GM12891 (cell line): ENCODE results near the gene BACH1.
"Not testable (repeated sequence)": the region's sequence is repeated elsewhere in the genome, so short reads cannot be mapped to it uniquely, and the experiment has no call there.

ENCODE experiments used
- POLR2A ChIP-seq: IDR thresholded peaks from 2 replicates; pipeline ENCODE4 v1.6.1; 2011; ENCODE audit warnings: low read depth, low read length, control low read depth
- POLR2AphosphoS5 ChIP-seq: IDR thresholded peaks from 2 replicates; pipeline ENCODE4 v1.6.1; 2011; ENCODE audit warnings: low read depth, low read length, control low read depth
- SPI1 ChIP-seq: IDR thresholded peaks from 2 replicates; pipeline ENCODE4 v1.6.1; 2011; ENCODE audit warnings: low read depth, low read length, control low read depth
- TAF1 ChIP-seq: IDR thresholded peaks from 2 replicates; pipeline ENCODE4 v1.6.1; 2011; ENCODE audit warnings: low read depth, low read length, control low read depth

DNA sequence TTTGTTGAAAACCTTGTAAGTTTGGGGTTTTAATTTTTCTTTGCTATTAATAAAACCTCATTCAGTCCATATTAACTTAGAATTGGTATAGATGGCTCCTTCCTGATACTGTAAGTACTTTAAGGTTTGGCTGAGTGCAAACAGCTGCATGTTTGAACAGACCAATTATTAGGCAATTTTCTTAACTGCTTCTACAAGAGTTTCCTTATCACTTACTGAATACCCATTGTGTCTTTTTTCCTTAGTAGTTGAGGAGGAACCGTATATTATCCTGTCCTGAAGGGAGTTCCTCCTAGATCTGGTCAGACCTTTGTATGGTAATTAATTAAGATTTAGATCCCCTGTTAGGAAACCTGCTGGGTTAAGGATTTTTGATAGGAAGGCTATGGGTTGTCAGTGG, 57.6 kb downstream of the BACH1 start:
- not testable (repeated sequence) for TF ChIP-seq POLR2A, TAF1, POLR2AphosphoS5, SPI1
